HepG2 (cell line): Measurements from ENCODE around the gene RPAP2. TPM values are rescaled to one million over a fixed set of nuclear protein-coding genes. Genes with fewer than 3 reads are reported as not detected.
A peak's percentile ranks its signal among the peaks of the same experiment; 100 is the strongest.

Experiments used
- ATF7 ChIP-seq, 2 experiments: fragments of 450-650 bp in 1 of 2; sonication (generic) in 1 of 2; formaldehyde crosslinking in 1 of 2; IDR thresholded peaks; 2 replicates each; pipeline versions ENCODE4 v1.4.0 to v1.6.1; 2016 to 2020; ENCODE audit warnings: antibody characterized with exemption in 1 of 2, mild to moderate bottlenecking in 1 of 2, missing genetic modification reagents in 1 of 2
- BHLHE40 ChIP-seq: IDR thresholded peaks from 2 replicates; pipeline ENCODE4 v1.6.1; 2011; ENCODE audit warnings: low read length, improper control_type of control experiment
- CENPX ChIP-seq: sonication (generic); formaldehyde crosslinking; IDR thresholded peaks from 2 replicates; pipeline ENCODE4 v1.9.0; 2021; ENCODE audit warnings: mild to moderate bottlenecking, missing genetic modification reagents, moderate library complexity
- DRAP1 ChIP-seq: IDR thresholded peaks from 2 replicates; pipeline ENCODE4 v1.6.1; 2016; ENCODE audit warnings: missing genetic modification reagents, missing compliant biosample characterization
- ETV5 ChIP-seq: IDR thresholded peaks from 2 replicates; pipeline ENCODE4 v1.6.1; 2018; ENCODE audit warnings: missing biosample characterization, missing genetic modification reagents, inconsistent platforms, borderline replicate concordance
- GLI4 ChIP-seq: sonication (generic); formaldehyde crosslinking; IDR thresholded peaks from 2 replicates; pipeline ENCODE4 v1.5.1; 2020; ENCODE audit warnings: missing genetic modification reagents, mild to moderate bottlenecking, moderate library complexity, borderline replicate concordance
- HNF4A ChIP-seq: sonication (generic); formaldehyde crosslinking; IDR thresholded peaks from 2 replicates; pipeline ENCODE4 v1.4.0; 2020; ENCODE audit warnings: missing genetic modification reagents
- HOXA9 ChIP-seq: sonication (generic); formaldehyde crosslinking; IDR thresholded peaks from 2 replicates; pipeline ENCODE4 v1.8.1; 2022; ENCODE audit warnings: missing genetic modification reagents, mild to moderate bottlenecking, moderate library complexity, borderline replicate concordance
- IRX3 ChIP-seq: sonication (generic); formaldehyde crosslinking; IDR thresholded peaks from 2 replicates; pipeline ENCODE4 v1.8.1; 2023; ENCODE audit warnings: mild to moderate bottlenecking, low read depth, missing genetic modification reagents, borderline replicate concordance
- MXD1 ChIP-seq: sonication (generic); formaldehyde crosslinking; IDR thresholded peaks from 2 replicates; pipeline ENCODE4 v1.4.0; 2020; ENCODE audit warnings: mild to moderate bottlenecking, missing genetic modification reagents
- SAFB2 ChIP-seq: sonication (generic); formaldehyde crosslinking; IDR thresholded peaks from 2 replicates; pipeline ENCODE4 v1.5.1; 2020; ENCODE audit warnings: missing genetic modification reagents, low read depth, mild to moderate bottlenecking, borderline replicate concordance
- U2AF1 ChIP-seq: fragments of 200-400 bp; formaldehyde crosslinking; optimal IDR thresholded peaks from 2 replicates; pipeline ENCODE3; 2017; ENCODE audit warnings: mild to moderate bottlenecking, low read depth, low read length
- ZNF124 ChIP-seq: sonication (generic); formaldehyde crosslinking; IDR thresholded peaks from 2 replicates; pipeline ENCODE4 v1.4.0; 2020; ENCODE audit warnings: missing genetic modification reagents
- ZNF460 ChIP-seq: sonication (generic); formaldehyde crosslinking; IDR thresholded peaks from 2 replicates; pipeline ENCODE4 v1.5.1; 2020; ENCODE audit warnings: missing genetic modification reagents, mild to moderate bottlenecking, borderline replicate concordance
- ZNF672 ChIP-seq: sonication (generic); formaldehyde crosslinking; IDR thresholded peaks from 2 replicates; pipeline ENCODE4 v1.8.1; 2022; ENCODE audit warnings: missing genetic modification reagents
- ZNF776 ChIP-seq: sonication (generic); formaldehyde crosslinking; IDR thresholded peaks from 2 replicates; pipeline ENCODE4 v1.4.0; 2020; ENCODE audit warnings: mild to moderate bottlenecking, missing genetic modification reagents
- ZNF800 ChIP-seq: sonication (generic); formaldehyde crosslinking; IDR thresholded peaks from 2 replicates; pipeline ENCODE4 v1.4.0; 2020; ENCODE audit warnings: missing genetic modification reagents
- polyA plus RNA-seq, 8 experiments: library from polyadenylated mRNA; depleted of rRNA in 3 of 8; stranded (reverse) in 7 of 8; unstranded in 1 of 8; fragments of >200 nt; fragmentation: Illumina TruSeq in 4 of 8; extraction: Trizol in 4 of 8; gene quantifications; 2 replicates each; pipeline versions ENCODE4 v1.2.1 to v1.2.3, GENCODE V29; 2011 to 2016; ENCODE audit warnings: low read depth in 4 of 8, missing spikeins in 1 of 8, mixed read lengths in 1 of 8; ENCODE audit not compliant: insufficient read depth in 1 of 8
- total RNA-seq, 5 experiments: library from RNA; depleted of rRNA; stranded (reverse); fragments of >200 nt; fragmentation: Illumina TruSeq; extraction: Trizol; gene quantifications; 2 replicates each; pipeline ENCODE4 v1.2.3, GENCODE V29; 2016; ENCODE audit warnings: low read depth in 1 of 5
- TF ChIP-seq, protein P1 (sequence below): IDR thresholded peaks from 2 replicates; pipeline ENCODE4 v1.6.1; 2016; ENCODE audit warnings: low read depth, control low read depth
- TF ChIP-seq, protein P2 (sequence below): sonication (generic); formaldehyde crosslinking; IDR thresholded peaks from 2 replicates; pipeline ENCODE4 v1.5.1; 2020; ENCODE audit warnings: mild to moderate bottlenecking, missing genetic modification reagents, moderate library complexity

Gene RPAP2
- total and polyA plus RNA-seq, 2 of the 13 experiments (the other 11 are each of a cell fraction or from before 2014, with no cell fraction given), result 10.0 to 34.8 TPM

DNA sequence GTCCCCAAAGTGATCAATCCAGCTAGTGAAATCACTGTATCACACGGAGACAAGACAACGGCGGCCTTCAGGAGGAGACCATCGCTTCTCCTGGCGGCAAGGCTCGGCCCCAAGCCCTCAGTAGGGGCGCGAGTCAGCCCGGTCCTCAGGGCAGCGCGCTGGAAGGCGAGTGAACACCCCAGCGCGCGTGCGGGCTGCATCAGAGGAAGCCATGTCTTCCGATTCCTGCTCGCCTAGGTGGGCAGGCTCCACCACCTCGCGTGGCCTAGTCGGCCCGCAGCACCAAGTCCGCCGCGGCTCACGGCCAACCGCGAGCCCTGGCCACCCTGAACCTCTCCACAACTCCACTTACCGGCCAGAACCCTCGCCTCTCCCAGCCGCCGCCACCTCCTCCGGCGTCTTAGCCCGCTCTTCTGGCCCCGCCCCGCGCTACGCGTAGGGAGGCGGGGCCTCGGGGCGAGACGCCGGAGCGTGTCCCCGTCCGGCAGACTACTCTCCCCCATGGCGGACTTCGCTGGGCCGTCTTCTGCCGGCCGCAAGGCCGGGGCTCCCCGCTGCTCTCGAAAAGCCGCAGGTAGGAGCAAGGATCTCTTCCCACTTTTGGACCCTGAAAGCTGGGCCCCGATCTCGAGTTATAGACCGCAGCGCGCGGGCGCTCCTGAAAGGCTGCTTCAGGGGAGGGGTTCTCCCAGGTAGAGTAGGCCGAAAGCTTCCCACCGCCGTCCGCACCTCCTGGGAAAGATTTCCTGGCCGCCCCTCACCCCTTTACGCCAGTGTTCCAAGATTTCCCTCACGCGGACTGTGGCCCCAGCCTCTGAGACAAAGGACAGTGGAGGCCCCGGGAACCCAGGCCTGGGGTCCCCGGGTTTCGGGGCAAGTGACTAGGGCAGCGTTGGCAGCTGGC, at the start of gene RPAP2, which contains the start of gene GLMN (continued):
- TF ChIP-seq ZNF800 (CRISPR knock-in tag) (0 out of 2 replicates have a peak, but pooled peaks have one; percentile 27), ZNF776 (CRISPR knock-in tag) (peak; percentile 90), GLI4 (CRISPR knock-in tag) (peak; percentile 72; the same call in 1 of the 2 replicates), ZNF460 (CRISPR knock-in tag) (no peak), ETV5 (CRISPR knock-in tag) (0 out of 2 replicates have a peak, but pooled peaks have one; percentile 17), HOXA9 (CRISPR knock-in tag) (0 out of 2 replicates have a peak, but pooled peaks have one; percentile 25), ZNF672 (CRISPR knock-in tag) (no peak), ATF7 (IDR thresholded peaks at IDR 0.05) (no peak), ATF7 (CRISPR knock-in tag; IDR thresholded peaks at IDR 0.05) (no peak), SAFB2 (CRISPR knock-in tag) (0 out of 2 replicates have a peak, but pooled peaks have one; percentile 48), MXD1 (peak; percentile 89), U2AF1 (peak; percentile 39), IRX3 (CRISPR knock-in tag) (no peak; the same call in 1 of the 2 replicates), HNF4A (CRISPR knock-in tag) (0 out of 2 replicates have a peak, but pooled peaks have one; percentile 7), CENPX (CRISPR knock-in tag) (no peak), ZNF124 (peak; percentile 53), BHLHE40 (peak; percentile 18; the same call in 1 of the 2 replicates), DRAP1 (peak; percentile 92)
- TF ChIP-seq, protein P1, sequence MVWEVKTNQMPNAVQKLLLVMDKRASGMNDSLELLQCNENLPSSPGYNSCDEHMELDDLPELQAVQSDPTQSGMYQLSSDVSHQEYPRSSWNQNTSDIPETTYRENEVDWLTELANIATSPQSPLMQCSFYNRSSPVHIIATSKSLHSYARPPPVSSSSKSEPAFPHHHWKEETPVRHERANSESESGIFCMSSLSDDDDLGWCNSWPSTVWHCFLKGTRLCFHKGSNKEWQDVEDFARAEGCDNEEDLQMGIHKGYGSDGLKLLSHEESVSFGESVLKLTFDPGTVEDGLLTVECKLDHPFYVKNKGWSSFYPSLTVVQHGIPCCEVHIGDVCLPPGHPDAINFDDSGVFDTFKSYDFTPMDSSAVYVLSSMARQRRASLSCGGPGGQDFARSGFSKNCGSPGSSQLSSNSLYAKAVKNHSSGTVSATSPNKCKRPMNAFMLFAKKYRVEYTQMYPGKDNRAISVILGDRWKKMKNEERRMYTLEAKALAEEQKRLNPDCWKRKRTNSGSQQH, result no peak
- TF ChIP-seq, protein P2, sequence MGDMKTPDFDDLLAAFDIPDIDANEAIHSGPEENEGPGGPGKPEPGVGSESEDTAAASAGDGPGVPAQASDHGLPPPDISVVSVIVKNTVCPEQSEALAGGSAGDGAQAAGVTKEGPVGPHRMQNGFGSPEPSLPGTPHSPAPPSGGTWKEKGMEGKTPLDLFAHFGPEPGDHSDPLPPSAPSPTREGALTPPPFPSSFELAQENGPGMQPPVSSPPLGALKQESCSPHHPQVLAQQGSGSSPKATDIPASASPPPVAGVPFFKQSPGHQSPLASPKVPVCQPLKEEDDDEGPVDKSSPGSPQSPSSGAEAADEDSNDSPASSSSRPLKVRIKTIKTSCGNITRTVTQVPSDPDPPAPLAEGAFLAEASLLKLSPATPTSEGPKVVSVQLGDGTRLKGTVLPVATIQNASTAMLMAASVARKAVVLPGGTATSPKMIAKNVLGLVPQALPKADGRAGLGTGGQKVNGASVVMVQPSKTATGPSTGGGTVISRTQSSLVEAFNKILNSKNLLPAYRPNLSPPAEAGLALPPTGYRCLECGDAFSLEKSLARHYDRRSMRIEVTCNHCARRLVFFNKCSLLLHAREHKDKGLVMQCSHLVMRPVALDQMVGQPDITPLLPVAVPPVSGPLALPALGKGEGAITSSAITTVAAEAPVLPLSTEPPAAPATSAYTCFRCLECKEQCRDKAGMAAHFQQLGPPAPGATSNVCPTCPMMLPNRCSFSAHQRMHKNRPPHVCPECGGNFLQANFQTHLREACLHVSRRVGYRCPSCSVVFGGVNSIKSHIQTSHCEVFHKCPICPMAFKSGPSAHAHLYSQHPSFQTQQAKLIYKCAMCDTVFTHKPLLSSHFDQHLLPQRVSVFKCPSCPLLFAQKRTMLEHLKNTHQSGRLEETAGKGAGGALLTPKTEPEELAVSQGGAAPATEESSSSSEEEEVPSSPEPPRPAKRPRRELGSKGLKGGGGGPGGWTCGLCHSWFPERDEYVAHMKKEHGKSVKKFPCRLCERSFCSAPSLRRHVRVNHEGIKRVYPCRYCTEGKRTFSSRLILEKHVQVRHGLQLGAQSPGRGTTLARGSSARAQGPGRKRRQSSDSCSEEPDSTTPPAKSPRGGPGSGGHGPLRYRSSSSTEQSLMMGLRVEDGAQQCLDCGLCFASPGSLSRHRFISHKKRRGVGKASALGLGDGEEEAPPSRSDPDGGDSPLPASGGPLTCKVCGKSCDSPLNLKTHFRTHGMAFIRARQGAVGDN, result peak; percentile 92
